ENCODE data around the gene ANO5.

GRCh38 chr11:22165087-22165486 lies 27.8 kb upstream of the ANO5 start:
- TF ChIP-seq, protein P1, sequence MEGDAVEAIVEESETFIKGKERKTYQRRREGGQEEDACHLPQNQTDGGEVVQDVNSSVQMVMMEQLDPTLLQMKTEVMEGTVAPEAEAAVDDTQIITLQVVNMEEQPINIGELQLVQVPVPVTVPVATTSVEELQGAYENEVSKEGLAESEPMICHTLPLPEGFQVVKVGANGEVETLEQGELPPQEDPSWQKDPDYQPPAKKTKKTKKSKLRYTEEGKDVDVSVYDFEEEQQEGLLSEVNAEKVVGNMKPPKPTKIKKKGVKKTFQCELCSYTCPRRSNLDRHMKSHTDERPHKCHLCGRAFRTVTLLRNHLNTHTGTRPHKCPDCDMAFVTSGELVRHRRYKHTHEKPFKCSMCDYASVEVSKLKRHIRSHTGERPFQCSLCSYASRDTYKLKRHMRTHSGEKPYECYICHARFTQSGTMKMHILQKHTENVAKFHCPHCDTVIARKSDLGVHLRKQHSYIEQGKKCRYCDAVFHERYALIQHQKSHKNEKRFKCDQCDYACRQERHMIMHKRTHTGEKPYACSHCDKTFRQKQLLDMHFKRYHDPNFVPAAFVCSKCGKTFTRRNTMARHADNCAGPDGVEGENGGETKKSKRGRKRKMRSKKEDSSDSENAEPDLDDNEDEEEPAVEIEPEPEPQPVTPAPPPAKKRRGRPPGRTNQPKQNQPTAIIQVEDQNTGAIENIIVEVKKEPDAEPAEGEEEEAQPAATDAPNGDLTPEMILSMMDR (IDR thresholded peaks at IDR 0.05) = no peak
- TF ChIP-seq POLR2A (IDR thresholded peaks at IDR 0.05) = no peak
